Stimulated activated CD4-positive, alpha-beta T cell treated with anti-CD3 and anti-CD28 coated beads, Interleukin-12 subunit alpha, Interleukin-12 subunit beta, amount 100 ng/mL, for 24 hours (primary cell): ENCODE data around the gene CEP70.
"Not testable (repeated sequence)": the region's sequence is repeated elsewhere in the genome, so short reads cannot be mapped to it uniquely, and the experiment has no call there.

ENCODE experiments used
- DNase-seq, 2 experiments: peaks; one replicate each; pipeline ENCODE4 v3.0.0-alpha.2; 2020; ENCODE audit warnings: low read depth in 2 of 2

The CEP70 gene

GRCh38 chr3:138591392-138591791, 2.7 kb downstream of the CEP70 start:
- DNase-seq: no peak

GRCh38 chr3:138588445-138588844, 5.6 kb downstream of the CEP70 start:
- DNase-seq: no peak

- no peak for DNase-seq
These were observed 6.7 kb downstream of the CEP70 start for GRCh38 chr3:138587374-138587773.

GRCh38 chr3:138578961-138579574, 15.0 kb downstream of the CEP70 start:
- DNase-seq: no peak

DNA sequence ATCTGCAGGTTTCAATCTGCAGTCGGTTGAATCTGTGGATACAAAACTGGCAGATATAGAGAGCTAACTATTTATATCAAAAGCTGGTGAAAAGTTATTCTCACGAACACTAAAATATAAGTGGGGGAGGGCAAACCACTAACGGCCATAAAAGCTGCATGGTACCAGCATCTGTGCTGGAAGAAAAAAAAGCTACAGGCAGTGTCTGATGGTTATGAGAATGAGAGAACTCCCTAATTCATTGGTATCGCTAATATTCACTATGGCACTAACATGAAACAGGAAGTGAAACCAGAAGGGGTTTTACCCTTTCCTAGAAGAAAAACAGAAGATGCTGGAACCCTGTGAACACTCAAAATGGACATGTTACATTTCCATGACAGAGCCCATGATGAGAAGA, 15.9 kb downstream of the CEP70 start:
- DNase-seq: no peak

GRCh38 chr3:138573138-138573537, 20.9 kb downstream of the CEP70 start:
- DNase-seq: no peak

DNA sequence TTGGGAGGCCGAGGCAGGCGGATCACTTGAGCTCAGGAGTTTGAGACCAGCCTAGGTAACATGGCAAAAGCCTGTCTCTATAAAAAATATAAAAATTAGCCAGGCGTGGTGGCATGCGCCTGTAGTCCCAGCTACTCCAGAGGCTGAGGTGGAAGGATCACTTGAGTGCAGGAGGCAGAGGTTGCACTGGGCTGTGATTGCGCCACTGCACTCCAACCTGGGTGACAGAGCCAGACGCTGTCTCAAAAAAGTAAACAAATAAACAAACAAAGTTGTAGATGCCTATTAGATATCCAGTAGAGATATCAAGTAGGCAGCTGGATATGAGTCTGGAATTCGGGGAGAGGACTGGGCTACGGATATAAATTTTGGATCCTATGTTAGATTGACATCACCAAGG, 24.4 kb downstream of the CEP70 start:
- not testable (repeated sequence) for DNase-seq

- DNase-seq: no peak
These were observed 25.0 kb downstream of the CEP70 start for GRCh38 chr3:138569090-138569489.

- DNase-seq: no peak
These were observed 26.7 kb downstream of the CEP70 start for GRCh38 chr3:138567403-138567802.

- DNase-seq: not testable (repeated sequence)
These were observed 27.8 kb downstream of the CEP70 start for GRCh38 chr3:138566293-138566692.

DNA sequence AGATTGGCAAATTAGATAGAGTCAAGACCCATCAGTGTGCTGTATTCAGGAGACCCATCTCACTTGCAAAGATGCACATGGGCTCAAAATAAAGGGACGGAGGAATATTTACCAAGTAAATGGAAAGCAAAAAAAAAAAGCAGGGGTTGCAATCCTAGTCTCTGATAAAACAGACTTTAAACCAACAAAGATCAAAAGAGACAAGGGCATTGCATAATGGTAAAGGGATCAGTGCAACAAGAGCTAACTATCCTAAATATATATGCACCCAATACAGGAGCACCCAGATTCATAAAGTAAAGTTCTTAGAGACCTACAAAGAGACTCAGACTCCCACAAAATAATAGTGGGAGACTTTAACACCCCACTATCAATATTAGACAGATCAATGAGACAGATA, 31.2 kb downstream of the CEP70 start:
- DNase-seq: not testable (repeated sequence)

- DNase-seq: no peak
These were observed 33.6 kb downstream of the CEP70 start for GRCh38 chr3:138560501-138560900.

DNA sequence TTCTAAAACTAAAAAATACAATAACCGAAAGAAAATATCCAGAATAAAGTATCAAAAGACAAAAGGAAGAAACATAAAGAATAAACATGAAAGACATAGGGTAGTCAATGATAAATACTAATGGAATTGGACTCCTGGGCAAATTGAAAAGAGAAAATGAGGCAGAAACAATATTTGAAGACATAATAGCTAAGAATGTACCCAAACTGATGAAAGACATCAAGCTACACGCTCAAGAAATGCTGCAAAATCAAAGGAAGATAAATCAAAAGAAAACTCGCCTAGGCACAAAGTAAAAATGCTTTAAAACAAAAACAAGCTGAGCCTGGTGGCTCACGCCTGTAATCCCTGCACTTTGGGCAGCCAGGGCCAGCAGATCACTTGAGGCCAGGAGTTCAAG, 34.9 kb downstream of the CEP70 start:
- DNase-seq: no peak

DNA sequence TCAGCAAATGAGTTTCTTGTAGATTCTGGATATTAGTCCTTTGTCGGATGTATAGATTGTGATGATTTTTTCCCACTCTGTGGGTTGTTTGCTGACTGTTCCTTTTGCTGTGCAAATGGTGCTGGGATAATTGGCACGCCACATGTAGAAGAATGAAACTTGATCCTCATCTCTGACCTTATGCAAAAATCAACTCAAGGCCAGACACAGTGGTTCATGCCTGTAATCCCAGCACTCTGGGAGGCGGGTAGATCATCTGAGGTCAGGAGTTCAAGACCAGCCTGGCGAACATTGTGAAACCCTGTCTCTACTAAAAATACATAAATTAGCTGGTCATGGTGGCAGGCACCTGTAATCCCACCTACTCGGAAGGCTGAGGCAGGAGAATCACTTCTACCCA, 39.3 kb downstream of the CEP70 start:
- DNase-seq: not testable (repeated sequence)

GRCh38 chr3:138550958-138551357, 43.1 kb downstream of the CEP70 start:
- DNase-seq: not testable (repeated sequence)

GRCh38 chr3:138549179-138549977, 44.7 kb downstream of the CEP70 start:
- DNase-seq: no peak

DNA sequence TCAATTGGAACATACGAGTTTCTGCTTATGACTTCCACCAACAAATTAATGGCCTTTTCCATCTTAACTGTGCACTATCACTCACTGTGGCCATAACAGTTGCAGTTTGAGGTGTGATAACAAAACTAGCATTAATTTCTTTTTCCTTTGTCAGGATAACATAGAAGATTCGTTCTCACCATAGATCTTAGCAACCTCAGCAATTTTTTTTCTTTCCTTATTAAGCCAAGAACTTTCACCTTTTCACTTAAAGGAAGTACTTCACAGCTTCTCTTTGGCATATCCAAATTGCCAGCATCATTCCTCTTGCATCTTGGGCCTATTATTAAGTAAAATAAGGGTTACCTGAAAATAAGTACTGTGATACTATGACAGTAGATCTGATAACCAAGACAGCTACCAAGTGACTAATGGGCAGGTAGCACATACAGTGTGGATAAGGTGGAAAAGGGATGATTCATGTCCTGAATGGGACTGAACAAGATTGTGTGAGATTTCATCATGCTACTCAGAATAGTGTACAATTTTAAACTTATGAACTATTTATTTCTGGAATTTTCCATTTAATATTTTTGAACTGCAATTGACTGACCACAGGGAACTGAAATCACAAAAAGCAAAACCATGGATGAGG, 46.6 kb downstream of the CEP70 start:
- no peak for DNase-seq

DNA sequence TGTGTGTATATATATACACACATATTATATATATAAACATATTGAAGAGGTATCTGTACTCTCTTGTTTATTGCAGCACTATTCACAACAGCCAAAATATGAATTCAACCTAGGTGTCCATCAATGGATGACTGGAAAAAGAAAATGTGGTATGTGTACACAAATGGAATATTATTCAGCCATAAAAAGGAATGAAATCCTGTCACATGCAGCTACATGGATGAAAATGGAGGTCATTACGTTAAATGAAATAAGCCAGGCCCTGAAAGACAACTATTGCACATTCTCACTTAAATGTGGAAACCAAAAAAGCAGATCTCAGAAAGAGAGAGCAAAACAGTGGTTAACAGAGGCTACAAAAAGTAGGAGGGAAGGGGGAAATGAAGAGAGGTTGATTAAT, 49.5 kb downstream of the CEP70 start:
- DNase-seq: no peak

DNA sequence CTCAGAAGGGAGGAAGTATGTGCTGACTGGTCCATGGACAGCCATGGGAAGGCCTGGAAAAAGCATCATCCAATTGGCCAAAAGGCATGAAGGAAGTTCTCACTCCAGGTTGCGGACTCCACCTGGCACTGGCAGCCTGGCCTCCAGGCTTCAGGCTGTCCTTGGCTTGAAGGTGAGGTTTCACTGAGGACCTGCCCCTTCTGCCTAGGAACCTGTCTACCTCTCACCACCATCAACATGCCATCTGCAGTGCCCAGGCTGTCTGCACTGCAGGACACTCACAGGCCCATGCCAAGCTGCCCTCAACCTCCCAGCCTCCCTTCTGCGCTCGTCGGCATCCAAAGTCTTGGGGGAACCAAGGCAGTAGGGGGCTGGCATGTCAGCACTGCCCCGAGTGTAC, 51.1 kb downstream of the CEP70 start:
- no peak for DNase-seq

- DNase-seq: no peak
These were observed 54.7 kb downstream of the CEP70 start for GRCh38 chr3:138539352-138539751.

DNA sequence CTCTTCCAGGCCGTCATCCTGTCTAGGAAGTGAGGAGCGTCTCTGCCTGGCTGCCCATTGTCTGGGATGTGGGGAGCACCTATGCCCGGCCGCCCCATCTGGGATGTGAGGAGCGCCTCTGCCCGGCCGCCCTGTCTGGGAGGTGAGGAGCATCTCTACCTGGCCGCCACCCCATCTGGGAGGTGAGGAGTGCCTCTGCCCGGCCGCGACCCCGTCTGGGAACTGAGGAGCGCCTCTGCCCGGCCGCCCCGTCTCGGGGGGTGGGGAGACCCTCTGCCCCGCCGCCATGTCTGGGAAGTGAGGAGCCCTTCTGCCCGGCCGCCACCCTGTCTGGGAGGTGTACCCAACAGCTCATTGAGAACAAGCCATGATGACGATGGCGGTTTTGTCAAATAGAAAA, 72.6 kb downstream of the CEP70 start:
- DNase-seq: not testable (repeated sequence)

DNA sequence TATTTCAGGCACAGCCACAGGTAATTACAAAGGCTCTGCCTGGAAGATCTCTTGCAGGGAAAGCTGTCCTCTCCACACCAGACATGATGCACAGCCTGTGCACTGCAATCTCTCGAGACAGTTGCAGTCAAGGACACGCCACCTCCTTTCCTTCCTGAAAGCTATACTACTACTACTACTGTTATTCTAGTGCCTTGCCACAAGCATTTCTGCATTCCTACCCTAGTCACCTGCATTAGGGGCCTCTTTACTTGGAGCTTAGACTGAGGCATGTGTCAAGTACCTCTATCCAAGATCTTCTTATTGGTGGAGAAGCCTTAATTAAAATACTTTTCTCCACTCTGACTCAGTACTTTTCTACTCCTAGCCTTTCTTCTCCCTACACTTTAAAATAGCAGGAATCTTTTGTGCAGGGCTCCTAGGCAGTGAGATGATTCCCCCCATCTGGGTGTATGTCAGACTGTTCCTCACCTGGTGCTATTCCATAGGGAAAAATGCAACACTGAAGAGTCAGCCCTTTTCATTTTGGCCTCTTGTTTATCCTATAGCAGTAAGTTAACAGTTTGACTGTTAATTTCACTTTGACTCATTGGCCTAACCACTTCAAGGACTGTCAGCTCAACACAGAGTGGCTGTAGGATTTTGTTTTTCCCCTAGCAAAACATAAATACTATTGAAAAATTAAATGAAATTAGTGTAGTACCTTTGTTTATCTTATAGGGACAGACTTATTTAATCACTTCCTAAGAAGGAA, 80.8 kb downstream of the CEP70 start:
- no peak for DNase-seq
